AG09309 (cell line): Measurements from ENCODE around the gene MCFD2.

Experiments
- DNase-seq: peaks from one replicate; pipeline ENCODE4 v3.0.0-alpha.2; 2010; ENCODE audit warnings: low read depth
- H3K4me3 ChIP-seq: 2 replicates; pipeline ENCODE4 v1.5.1; 2011; ENCODE audit warnings: mild to moderate bottlenecking, low read depth, low read length, moderate library complexity; ENCODE audit not compliant: control insufficient read depth
- CTCF ChIP-seq: IDR thresholded peaks from 2 replicates; pipeline ENCODE4 v1.5.1; 2011; ENCODE audit warnings: mild to moderate bottlenecking, low read depth, low read length, inconsistent platforms; ENCODE audit not compliant: insufficient read depth, control insufficient read depth; ENCODE audit errors: missing control alignments

The MCFD2 gene

GRCh38 chr2:46950314-46950713 is 34.7 kb upstream of the MCFD2 start:
- no peak for DNase-seq
- no peak overlapping the region for H3K4me3 ChIP-seq
- no peak for TF ChIP-seq CTCF

GRCh38 chr2:46947841-46948240 is 32.2 kb upstream of the MCFD2 start:
- no peak overlapping the region for H3K4me3 ChIP-seq
- DNase-seq = no peak
- no peak for TF ChIP-seq CTCF

GRCh38 chr2:46945671-46946070 is 30.1 kb upstream of the MCFD2 start:
- DNase-seq = no peak
- H3K4me3 ChIP-seq = no peak overlapping the region

GRCh38 chr2:46943881-46944798 is 28.5 kb upstream of the MCFD2 start:
- DNase-seq = no peak
- no peak for TF ChIP-seq CTCF
- no peak overlapping the region for H3K4me3 ChIP-seq

More at GRCh38 chr2:46945671-46946070, 30.1 kb upstream of the MCFD2 start:
- TF ChIP-seq CTCF = no peak

GRCh38 chr2:46942891-46943626 is 27.5 kb upstream of the MCFD2 start:
- TF ChIP-seq CTCF = no peak
- DNase-seq = no peak
- peak overlapping the region; percentile 89 for H3K4me3 ChIP-seq

GRCh38 chr2:46942143-46942526 is 26.5 kb upstream of the MCFD2 start:
- TF ChIP-seq CTCF = no peak
- DNase-seq = no peak
- H3K4me3 ChIP-seq = peak overlapping the region; percentile 89
